Panc1 (cell line): Measurements from ENCODE around the gene KCND3.

ENCODE experiments used
- CTCF ChIP-seq: fragments of 450-650 bp; IDR thresholded peaks from 2 replicates; pipeline ENCODE4 v1.5.1; 2017; ENCODE audit warnings: mild to moderate bottlenecking
- POLR2AphosphoS5 ChIP-seq: IDR thresholded peaks from 2 replicates; pipeline ENCODE4 v1.6.1; 2012; ENCODE audit warnings: mild to moderate bottlenecking, low read depth, low read length, moderate library complexity
- SIN3A ChIP-seq: IDR thresholded peaks from 2 replicates; pipeline ENCODE4 v1.6.1; 2012; ENCODE audit warnings: low read depth, mild to moderate bottlenecking, low read length, moderate library complexity, borderline replicate concordance; ENCODE audit not compliant: insufficient read depth
- TCF7L2 ChIP-seq: IDR thresholded peaks from 2 replicates; pipeline ENCODE4 v1.6.1; 2011; ENCODE audit warnings: mild to moderate bottlenecking, low read depth, low read length, inconsistent platforms

GRCh38 chr1:111961773-111962565 is 27.5 kb downstream of the KCND3 start:
- no peak for TF ChIP-seq CTCF
- TF ChIP-seq POLR2AphosphoS5: no peak
- TF ChIP-seq SIN3A: no peak
- TF ChIP-seq TCF7L2: no peak
